Measurements from ENCODE around the gene RGR.
"Not testable (repeated sequence)": the region's sequence is repeated elsewhere in the genome, so short reads cannot be mapped to it uniquely, and the experiment has no call there.

Gene RGR

GRCh38 chr10:84261236-84261915 lies 16.5 kb downstream of the RGR start:
- no peak for DNase-seq

GRCh38 chr10:84262190-84262956 lies 17.5 kb downstream of the RGR start:
- DNase-seq, result no peak

- DNase-seq, result no peak
These were observed 18.9 kb downstream of the RGR start for GRCh38 chr10:84263716-84264115.

GRCh38 chr10:84264611-84265141 lies 19.8 kb downstream of the RGR start:
- peak; percentile 33 to 62 (median 48) for DNase-seq

GRCh38 chr10:84265418-84265817 lies 20.6 kb downstream of the RGR start:
- no peak for DNase-seq

- DNase-seq, result peak; percentile 14 to 28 (median 26)
These were observed 22.8 kb downstream of the RGR start for GRCh38 chr10:84267503-84268126.

- no peak for DNase-seq
These were observed 24.3 kb downstream of the RGR start for GRCh38 chr10:84269162-84269561.

- DNase-seq, result no peak
These were observed 24.9 kb downstream of the RGR start for GRCh38 chr10:84269773-84270172.

- DNase-seq, result no peak
These were observed 25.9 kb downstream of the RGR start for GRCh38 chr10:84270708-84271107.

GRCh38 chr10:84279876-84280475 lies 35.1 kb downstream of the RGR start:
- not testable (repeated sequence) for DNase-seq

GRCh38 chr10:84286695-84287094 lies 41.8 kb downstream of the RGR start:
- DNase-seq, result no peak

GRCh38 chr10:84288151-84288550 lies 43.3 kb downstream of the RGR start:
- DNase-seq, result no peak

GRCh38 chr10:84289521-84290200 lies 44.8 kb downstream of the RGR start:
- DNase-seq, result no peak

GRCh38 chr10:84290235-84290634 lies 45.4 kb downstream of the RGR start:
- DNase-seq, result no peak

GRCh38 chr10:84291384-84291783 lies 46.5 kb downstream of the RGR start:
- no peak for DNase-seq

- DNase-seq, result no peak
These were observed 47.6 kb downstream of the RGR start for GRCh38 chr10:84292502-84292901.

GRCh38 chr10:84293171-84293570 lies 48.3 kb downstream of the RGR start:
- DNase-seq, result no peak

GRCh38 chr10:84293574-84294016 lies 48.7 kb downstream of the RGR start:
- DNase-seq, result no peak

- DNase-seq, result no peak
These were observed 50.1 kb downstream of the RGR start for GRCh38 chr10:84294766-84295447.

- no peak for DNase-seq
These were observed 51.5 kb downstream of the RGR start for GRCh38 chr10:84296091-84296981.

GRCh38 chr10:84298057-84298456 lies 53.2 kb downstream of the RGR start:
- no peak for DNase-seq

All from activated CD4-positive, CD25-positive, alpha-beta regulatory T cell (primary cell).